GM13976 (cell line): Measurements from ENCODE around the gene SNED1.

Experiments
- DNase-seq: peaks from one replicate; pipeline ENCODE4 v3.0.0; 2012; ENCODE audit warnings: low spot score
- in situ Hi-C: fragments of 300-500 bp; cut with MboI; formaldehyde crosslinking; loops from one replicate; pipeline ENCODE4 v1.12.0; 2022; ENCODE audit warnings: low sequenced_read_pairs, mixed read lengths, inconsistent platforms; ENCODE audit not compliant: unreplicated experiment
- TF ChIP-seq, protein P1 (sequence below): IDR thresholded peaks from 2 replicates; pipeline ENCODE4 v1.5.1; 2012; ENCODE audit warnings: borderline replicate concordance, mild to moderate bottlenecking; ENCODE audit not compliant: insufficient read depth; ENCODE audit errors: extremely low read depth, missing control alignments, control extremely low read depth

The SNED1 gene

DNA sequence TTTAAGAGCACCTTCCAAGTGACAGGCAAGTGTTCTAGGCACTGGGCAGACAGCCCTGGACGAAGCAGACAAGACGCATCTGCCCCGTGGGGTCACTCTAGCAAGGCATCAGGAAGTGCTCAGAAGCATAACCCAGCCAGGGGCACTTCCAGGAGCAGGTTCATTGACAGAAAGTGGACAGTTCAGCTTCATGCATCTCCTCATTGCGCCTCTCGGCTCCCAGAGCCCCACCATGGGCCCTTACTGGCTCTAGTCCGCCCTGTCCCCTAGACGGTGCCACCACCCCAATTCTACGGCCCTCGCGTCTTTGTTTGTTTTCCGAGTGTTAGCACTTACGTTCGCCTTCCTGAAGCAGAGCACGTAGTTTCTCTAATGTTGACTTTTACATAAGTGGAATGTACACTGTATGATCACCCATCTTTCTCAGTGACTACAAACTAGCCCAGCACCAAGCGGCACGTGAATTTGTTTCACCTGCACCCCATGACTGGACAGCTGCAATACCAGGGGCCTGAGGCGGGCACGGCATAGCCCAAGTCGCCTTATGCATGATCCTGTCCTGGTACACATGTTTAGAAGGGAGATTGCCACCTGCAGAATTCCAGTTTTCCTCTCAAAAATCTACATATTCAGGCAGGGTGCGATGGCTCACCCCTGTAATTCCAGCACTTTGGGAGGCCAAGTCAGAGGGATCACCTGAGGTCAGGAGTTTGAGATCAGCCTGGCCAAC lies 33.2 kb downstream of the SNED1 start:
- DNase-seq: no peak
- in situ Hi-C loops: no loop called here
- TF ChIP-seq, protein P1, sequence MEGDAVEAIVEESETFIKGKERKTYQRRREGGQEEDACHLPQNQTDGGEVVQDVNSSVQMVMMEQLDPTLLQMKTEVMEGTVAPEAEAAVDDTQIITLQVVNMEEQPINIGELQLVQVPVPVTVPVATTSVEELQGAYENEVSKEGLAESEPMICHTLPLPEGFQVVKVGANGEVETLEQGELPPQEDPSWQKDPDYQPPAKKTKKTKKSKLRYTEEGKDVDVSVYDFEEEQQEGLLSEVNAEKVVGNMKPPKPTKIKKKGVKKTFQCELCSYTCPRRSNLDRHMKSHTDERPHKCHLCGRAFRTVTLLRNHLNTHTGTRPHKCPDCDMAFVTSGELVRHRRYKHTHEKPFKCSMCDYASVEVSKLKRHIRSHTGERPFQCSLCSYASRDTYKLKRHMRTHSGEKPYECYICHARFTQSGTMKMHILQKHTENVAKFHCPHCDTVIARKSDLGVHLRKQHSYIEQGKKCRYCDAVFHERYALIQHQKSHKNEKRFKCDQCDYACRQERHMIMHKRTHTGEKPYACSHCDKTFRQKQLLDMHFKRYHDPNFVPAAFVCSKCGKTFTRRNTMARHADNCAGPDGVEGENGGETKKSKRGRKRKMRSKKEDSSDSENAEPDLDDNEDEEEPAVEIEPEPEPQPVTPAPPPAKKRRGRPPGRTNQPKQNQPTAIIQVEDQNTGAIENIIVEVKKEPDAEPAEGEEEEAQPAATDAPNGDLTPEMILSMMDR: no peak

DNA sequence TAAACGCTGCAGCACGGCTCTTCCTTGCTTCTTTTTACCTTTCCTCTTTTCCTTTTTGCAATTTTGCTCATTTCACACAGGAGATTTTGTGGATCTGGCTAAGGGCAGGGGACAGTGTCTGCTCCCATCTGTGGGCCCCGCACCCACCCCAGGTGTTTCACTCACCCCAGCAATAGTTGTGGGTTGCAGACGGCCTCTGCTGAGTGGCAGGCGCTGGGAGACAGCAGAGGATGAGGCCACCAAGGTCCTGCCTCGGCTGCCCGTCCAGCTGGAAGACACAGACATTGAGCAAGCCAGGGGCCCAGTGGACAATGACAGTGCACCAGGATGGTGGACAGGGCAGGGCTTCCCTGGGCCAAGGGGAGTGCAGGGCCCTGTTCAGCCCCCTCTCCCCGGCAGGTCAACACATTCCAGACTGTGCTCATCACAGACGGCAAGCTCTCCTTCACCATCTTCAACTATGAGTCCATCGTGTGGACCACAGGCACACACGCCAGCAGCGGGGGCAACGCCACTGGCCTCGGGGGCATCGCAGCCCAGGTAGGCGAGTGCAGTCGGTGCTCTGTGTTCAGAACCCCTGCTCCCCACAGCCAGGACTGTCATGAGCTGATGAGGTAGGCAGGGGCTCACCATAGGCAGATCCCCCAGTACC lies 35.0 kb downstream of the SNED1 start:
- DNase-seq: no peak
- in situ Hi-C loops: no loop called here
- TF ChIP-seq, protein P1: no peak

DNA sequence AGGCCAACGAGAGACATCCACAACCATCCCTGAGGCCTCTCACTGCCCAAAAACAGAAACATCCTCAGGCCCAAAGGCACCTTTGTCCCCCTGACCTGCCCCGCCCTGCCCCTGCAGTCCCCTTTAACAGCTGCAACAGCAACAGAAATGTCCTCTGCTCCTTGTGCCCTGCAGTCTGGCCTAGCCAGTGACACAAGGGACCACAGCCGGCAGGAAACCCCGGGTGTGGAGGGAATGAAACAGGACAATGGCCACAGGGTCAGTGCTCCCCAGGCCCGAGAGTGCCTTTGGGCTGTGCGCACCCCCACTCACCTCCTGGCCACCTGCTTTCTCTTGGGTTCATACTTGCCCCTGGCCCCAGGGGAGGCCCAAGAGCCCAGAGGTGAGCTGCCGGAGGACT lies 35.6 kb downstream of the SNED1 start:
- TF ChIP-seq, protein P1: no peak
- in situ Hi-C loops: no loop called here
- no peak for DNase-seq

DNA sequence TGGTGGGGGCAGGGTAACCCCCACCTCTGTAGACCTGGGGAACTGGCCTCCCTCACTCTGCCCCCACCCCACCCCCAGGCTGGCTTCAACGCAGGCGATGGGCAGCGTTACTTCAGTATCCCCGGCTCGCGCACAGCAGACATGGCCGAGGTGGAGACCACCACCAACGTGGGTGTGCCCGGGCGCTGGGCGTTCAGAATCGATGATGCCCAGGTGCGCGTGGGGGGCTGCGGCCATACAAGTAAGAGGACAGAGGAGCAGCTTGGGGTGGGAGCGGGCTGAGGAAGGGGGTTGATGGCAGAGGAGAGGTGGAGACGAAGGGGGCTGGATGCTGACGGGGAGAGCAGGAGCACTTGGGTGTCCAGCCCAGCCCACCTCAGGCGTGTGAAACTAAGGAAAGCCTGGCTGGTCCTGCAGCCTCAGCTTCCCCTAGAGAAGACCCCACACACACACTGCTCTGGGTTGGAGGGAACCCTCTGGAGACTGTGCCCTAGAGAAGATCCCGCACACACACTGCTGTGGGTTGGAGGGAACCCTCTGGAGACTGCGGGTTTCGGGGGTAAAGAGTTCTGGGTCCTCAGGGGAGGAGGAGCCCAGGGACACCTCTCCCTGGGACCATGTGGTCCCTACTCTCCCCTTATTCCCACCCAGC lies 36.2 kb downstream of the SNED1 start:
- TF ChIP-seq, protein P1: no peak
- DNase-seq: no peak
- in situ Hi-C loops: no loop called here

DNA sequence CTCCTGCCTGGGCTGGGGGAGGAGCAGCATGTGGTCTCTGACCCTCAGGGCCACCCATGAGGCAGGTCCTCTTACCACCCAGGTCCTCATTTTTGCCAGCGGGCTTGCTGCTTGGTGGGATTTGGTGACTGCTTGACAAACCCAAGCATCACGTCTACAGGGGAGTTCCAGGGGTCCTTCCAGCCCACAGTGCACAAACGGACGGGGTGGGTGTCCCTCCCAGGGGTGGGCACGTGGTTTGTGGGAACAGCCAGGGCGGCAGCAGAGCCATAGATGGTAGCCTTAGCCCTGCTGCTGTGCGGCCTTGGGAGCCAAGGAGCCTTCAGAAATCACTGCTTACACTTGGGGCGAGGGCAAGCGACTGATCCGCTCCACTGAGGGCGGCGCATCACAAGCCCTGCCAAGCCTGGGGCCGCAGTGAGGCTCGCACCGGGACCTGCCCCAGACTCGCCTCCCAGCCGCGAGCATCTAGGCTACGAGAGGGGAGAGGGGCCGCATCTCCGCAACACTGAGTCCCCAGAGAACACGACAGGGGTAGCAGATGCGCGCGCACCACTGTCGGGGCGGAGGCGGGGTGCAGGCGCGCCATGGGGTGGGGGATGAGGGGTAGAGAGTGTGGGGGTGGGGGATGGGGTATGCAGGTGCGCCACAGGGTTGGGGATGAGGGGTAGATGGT lies 36.9 kb downstream of the SNED1 start:
- TF ChIP-seq, protein P1: no peak
- in situ Hi-C loops: no loop called here
- no peak for DNase-seq

DNA sequence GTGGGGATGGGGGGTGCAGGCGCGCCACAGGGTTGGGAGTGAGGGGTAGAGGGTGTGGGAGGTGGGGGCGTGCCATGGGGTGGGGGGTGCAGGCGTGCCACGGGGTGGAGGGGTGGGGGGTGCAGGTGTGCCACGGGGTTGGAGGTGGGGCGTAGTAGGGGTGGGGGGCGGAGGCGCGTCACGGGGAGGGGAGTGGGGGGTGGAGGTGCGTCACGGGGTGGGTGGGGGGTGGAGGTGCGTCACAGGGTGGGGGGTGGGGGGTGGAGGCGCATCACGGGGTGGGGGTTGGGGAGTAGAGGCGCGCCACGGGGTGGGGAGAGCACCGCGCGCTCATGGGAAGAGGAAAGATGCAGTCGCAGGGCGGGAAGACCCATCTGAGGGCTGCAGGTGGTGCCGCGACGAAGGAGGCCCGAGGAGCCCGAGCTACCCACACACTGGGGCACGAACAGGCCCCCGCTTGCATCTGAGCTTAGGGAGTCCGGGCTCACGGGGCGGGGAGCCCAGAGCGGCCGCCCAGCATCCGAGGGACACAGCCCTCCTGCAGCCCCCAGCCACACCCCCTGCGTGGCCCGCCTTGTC lies 37.5 kb downstream of the SNED1 start:
- peak; percentile 74 for DNase-seq
- in situ Hi-C loops: no loop called here
- TF ChIP-seq, protein P1: no peak
